Measurements from ENCODE around the gene WIPF2.

DNA sequence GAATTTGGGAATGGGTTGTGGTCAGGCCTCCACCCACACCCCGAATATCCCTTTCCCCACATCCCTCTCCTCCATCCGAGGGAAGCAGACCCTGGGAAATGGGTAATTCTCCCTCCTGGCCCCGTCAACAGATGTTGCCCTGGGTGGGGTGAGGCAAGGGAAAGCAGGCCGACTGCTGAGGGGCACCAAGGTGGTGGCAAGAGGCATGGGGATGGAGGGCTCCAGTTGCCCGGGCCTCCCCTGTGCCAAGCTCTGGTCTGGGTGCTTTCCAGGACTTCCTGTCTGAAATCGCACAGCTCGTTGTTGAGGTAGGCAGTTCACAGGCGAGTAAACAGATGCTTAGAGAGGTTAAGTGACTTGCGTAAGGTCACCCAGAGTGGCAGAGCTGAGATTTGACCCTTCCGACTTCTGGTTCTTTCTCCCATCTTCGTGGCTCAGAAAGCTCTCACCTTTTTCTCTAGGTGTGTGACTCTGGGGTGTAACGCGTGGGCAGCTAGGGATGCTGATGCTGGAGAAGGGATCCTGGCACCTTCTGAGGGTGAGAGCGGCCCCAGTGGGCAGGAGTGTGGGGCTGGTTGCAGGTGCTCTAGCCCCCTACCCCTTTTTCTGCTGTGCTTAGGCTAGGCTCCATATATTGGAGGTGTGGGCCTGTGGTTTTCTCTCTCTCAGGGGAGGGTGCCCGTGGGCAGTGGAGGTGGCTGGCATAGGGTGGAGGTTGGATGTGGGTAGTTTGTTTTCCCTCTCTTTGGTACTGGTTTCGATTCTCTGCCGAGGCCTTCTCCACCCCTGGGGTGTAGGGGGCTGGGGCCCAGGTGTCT, 107.1 kb downstream of the WIPF2 start:
- TF ChIP-seq EZH2 (IDR thresholded peaks at IDR 0.05; ENCODE audit: borderline replicate concordance) (no peak), CTCF (IDR thresholded peaks at IDR 0.05; ENCODE audit: poor library complexity) (no peak), EZH2phosphoT487 (IDR thresholded peaks at IDR 0.05; ENCODE audit: low read depth, severe bottlenecking, unreplicated experiment) (no peak)

Data from hepatocyte (in vitro differentiated cells).